DMS114 treated with DMSO at 0.1 percent for 48 hours (cell line): Measurements from ENCODE around the gene CES2.

ENCODE experiments used
- DNase-seq: peaks from one replicate; lab custom pipeline; 2025; ENCODE audit not compliant: unreplicated experiment; lab: John Stamatoyannopoulos, UW

The CES2 gene

DNA sequence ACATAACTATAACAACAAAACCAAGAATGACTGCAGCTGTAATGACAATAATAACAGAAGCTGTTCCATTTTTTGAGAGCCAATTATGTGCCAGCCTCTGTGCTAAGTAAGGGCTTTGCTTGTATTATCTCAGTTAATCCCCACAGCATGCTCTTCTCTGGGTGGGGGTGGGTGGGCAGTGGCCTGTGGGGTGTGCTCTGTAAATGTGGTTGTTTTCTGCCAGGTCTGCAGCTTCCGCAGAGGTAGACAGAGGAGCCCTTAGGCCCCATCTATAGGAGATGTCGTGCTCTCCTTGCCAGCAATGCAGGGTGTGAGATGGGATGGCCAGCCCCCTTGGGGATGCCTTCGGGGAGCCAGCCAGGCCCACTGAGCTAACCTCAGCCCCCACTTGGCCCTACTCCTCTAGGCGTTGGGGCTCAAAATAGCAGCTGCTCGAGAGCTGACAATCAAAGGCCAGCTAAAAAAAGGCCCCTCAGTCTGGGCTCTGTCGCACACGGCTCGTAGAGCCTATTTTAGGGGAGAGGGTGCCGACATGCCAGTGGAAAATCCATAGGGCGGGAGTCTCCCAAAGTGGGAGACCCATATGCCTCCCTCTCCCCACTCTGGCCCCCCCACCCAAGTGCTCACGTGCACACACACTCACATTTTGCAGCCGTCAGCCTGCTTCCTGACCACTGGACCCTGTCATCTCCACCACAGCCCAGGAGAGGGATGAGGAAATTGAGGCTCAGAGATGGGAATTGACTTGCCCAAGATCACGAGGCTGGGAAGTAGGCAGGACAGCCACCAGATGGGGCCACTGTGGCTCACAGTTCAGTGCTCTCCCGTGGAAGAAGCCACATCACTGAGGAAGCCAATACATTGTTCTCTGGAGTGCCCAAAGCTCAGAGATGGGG is 32.4 kb upstream of the CES2 start:
- DNase-seq: no peak

GRCh38 chr16:66903544-66904427 is 31.5 kb upstream of the CES2 start:
- no peak for DNase-seq

DNA sequence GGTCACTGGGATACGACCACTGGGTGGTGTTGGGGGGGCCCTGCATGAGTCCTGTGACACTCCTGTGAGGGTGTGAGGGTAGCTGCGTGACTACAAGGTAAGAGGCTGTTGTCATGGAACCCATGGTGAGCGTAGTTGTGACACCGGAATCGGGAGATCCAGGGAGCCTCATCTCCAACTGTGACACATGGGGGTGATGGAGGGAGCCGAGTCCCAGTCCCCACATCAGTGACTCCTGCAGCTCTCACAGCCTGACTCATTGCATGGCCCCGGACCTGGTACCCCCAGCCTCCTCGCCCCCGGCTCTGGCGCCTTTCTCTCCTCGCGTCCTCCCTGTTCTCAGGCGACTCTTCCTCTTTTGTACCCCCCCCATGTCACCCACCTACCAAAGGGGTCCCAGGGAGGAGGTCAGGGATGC is 30.9 kb upstream of the CES2 start:
- DNase-seq: no peak

GRCh38 chr16:66904846-66905632 is 30.3 kb upstream of the CES2 start:
- DNase-seq: no peak

- DNase-seq: no peak
These were observed 29.4 kb upstream of the CES2 start for GRCh38 chr16:66905633-66906539.

DNA sequence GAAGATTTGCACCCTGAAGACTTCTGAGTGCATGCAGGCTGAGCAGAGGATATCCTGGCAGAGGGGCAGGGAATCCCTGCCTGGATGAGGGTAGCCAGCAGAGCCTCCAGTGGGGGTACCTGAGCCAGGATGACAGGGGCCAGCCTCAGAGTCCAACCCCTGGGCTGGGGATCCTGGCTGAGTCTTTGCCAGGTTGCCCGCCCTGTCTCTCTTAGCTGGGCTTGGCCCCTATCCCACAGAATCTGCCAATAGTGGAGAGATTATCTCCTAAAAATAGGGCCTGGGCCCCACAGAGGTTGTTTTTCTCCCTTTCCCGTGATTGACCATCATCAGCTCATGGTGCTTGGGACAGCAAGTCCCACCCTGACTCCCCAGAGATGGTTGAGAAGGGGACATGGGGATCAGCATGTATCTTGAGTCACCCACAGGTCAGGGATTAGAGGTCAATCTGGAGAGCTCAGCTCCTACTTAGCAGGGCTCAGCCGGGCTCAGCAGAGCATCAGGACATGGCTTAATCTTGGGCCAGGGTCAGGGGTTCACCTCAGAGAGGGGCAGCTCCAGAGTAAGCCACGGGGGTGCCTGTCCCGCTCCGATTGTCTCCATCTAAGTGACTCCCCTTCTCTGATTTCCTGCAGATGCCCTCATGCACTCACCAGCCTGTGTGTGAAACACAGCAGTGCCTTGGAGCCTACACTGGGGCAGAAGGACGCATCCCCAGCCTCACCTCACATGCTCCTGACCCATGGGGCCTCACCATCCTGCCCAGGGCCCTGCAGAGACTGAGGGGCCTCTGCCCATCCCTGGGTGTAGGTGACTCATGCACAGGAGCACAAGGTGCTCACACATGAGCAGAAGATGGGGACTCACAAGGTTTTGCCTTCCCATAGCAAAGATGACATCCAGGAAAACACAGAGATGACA is 28.1 kb upstream of the CES2 start:
- DNase-seq: no peak

- DNase-seq: no peak
These were observed 27.2 kb upstream of the CES2 start for GRCh38 chr16:66908116-66908515.

DNA sequence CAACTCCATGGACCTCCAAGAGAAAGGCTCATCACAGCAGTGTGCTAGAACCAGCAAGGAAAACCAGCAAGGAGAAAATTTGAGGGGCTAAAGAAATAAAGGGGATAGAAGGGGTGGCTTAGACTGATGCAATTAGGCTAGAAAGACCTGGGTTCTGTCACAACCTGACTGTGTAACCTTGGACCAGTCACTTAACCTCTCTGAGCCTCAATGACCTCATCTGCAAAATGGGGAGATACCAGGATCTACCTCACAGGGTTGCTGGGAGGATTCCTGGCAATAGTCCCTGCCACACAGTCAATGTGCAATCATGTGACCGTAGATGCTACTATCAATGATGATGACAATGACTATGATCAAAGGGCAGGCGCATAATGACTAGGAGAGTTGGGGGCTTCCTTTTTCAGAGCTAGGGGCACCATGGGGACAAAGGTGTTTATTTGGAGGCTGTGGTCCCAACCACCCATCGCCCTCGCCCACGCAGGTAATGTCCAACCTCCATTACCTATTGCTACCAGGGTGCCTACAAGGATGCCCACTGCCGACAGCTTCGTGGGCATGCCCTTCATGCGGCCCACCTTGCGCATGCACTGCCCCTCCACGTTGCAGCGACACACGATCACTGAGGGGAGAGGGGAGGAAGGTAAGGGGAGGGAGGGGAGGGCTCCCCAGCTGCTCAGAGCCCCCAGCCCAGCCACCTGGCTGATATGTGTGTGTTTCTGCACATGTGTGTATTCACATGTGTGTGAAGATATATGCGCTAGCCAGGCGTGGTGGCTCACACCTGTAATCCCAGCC is 26.4 kb upstream of the CES2 start:
- DNase-seq: no peak

- no peak for DNase-seq
These were observed 25.0 kb upstream of the CES2 start for GRCh38 chr16:66910175-66910940.

- no peak for DNase-seq
These were observed 24.2 kb upstream of the CES2 start for GRCh38 chr16:66911112-66911511.

DNA sequence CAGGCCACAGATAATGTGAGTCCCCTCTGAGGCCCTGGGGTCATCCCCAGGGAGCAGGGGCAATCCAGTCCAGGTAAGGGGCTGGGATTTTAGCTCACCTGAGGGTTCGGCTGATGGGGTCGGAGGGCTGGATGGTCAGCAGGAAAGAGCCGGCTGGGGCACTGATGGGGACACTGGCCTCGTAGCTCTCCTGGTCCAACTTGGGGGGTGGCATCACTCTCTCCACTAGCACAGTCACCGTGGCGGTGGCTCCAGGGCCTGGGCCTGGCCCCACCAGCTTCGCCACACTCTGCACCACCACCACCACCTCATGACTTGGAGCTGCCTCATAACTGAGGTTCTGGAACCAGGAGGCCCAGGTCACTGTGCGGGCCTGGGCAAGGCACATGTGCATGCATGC is 23.5 kb upstream of the CES2 start:
- no peak for DNase-seq

DNA sequence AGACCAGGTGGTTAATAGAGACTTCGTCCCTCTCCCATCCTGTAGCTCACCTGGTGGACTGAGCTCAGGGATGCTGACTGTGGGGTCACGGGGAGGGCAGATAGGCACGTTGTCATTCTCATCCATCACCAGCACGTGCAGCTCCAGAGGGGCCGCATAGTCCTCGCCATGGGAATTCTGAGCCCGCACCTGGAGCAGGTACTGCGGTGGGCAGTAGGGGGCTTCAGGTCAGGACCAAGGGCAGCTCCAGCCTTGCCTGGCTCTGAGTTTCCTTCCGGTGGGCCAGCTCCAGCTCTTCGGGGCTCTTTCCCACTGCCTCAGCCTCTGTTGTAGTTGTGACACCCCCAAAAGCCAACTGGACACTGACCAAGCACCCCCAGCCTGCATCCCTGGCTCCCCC is 22.2 kb upstream of the CES2 start:
- DNase-seq: no peak

GRCh38 chr16:66913711-66914110 is 21.6 kb upstream of the CES2 start:
- DNase-seq: no peak

DNA sequence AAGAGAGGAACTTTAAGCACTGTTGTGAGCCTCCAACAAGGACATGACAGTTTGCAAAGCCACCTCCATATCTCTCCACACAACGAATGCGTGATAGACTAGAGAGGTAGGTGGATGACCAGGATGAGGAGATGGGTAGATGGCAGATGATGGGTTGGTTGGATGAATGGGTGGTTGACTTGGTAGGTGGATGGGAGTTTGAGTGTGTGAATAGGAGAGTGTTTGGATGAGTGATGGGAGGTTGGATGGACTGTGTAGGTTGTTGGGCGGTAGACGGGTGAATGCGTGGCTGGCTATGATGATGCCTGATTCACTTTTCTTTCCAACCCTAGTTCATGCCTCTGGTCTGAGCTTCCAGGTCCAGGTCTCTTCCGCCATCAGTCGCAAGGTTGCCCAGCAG is 20.8 kb upstream of the CES2 start:
- DNase-seq: no peak

- no peak for DNase-seq
These were observed 20.3 kb upstream of the CES2 start for GRCh38 chr16:66915041-66915440.

GRCh38 chr16:66916518-66916917 is 18.8 kb upstream of the CES2 start:
- no peak for DNase-seq

GRCh38 chr16:66917741-66918140 is 17.6 kb upstream of the CES2 start:
- DNase-seq: no peak

DNA sequence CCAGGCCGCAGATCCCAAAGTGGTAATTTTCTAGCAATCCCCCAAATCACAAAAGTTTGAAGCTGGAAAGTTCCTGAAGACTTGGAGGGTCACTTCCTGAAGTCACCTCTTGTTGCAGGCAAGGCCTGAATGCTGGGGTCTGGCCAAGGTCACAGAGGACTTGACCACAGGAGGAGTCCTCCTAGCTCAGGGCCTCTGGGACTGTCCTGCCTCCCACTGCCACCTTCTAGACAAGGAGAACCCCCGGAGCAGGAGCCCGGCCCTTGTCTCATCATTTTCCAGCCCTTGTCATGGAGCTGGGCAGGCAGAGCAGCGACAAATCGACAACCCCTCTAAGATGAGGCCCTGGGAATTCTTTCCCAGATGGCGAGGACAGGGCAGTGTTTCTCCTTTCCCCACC is 17.0 kb upstream of the CES2 start:
- no peak for DNase-seq
